SIG-M5 treated with dmso at 0.1 percent for 504 hours (cell line): ENCODE data around the gene ZC3HAV1L.
"Not testable (repeated sequence)": the region's sequence is repeated elsewhere in the genome, so short reads cannot be mapped to it uniquely, and the experiment has no call there.

Experiments
- DNase-seq: peaks from one replicate; lab custom pipeline; 2025; ENCODE audit not compliant: unreplicated experiment; lab: John Stamatoyannopoulos, UW

Gene ZC3HAV1L

DNA sequence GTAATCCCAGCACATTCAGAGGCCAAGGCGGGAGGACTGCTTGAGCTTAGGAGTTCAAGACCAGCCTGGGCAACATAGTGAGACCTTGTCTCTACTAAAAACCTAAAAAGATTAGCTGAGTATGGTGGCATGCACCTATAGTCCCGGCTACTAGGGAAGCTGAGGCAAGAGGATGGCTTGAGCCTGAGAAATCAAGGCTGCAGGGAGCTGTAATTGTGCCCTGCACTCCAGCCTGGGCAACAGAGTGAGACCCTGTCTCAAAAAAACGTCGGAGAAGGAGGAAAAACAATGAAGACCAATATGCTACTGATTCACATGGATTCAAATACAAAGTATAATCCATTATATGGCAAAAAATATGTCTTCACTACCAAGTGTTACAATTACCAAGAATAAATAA, 13.6 kb downstream of the ZC3HAV1L start:
- DNase-seq, result no peak

- DNase-seq, result no peak
Measured at GRCh38 chr7:139018910-139019309, 16.9 kb downstream of the ZC3HAV1L start.

DNA sequence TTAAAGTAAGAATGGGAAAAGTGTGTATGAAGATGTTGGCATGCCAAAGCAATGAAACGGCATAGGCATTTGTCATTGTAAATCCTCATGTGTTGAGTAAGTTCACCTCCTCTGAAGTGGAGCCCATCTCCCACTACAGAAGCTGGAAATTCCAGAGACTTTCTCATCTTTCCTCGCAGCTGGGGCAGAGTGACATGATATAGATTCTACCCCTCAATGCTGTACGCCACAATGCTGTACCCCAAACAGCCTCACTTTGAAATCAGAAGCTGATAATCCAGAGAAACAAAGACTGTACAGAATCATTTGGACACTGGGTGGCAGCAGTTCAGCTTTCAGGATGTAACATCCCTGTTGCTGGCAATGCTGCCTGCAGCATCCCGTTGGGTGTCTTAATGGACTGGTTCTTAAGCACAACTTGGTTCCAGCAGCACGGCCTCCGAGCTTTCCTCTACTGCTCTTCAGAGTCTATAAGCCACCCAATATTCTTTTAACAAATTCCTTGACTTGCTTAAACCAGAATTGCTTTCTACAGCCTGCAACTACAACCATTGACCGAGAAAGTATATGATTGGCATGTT, 18.8 kb downstream of the ZC3HAV1L start:
- peak; percentile 68 for DNase-seq

GRCh38 chr7:139011373-139011772, 24.5 kb downstream of the ZC3HAV1L start:
- no peak for DNase-seq

DNA sequence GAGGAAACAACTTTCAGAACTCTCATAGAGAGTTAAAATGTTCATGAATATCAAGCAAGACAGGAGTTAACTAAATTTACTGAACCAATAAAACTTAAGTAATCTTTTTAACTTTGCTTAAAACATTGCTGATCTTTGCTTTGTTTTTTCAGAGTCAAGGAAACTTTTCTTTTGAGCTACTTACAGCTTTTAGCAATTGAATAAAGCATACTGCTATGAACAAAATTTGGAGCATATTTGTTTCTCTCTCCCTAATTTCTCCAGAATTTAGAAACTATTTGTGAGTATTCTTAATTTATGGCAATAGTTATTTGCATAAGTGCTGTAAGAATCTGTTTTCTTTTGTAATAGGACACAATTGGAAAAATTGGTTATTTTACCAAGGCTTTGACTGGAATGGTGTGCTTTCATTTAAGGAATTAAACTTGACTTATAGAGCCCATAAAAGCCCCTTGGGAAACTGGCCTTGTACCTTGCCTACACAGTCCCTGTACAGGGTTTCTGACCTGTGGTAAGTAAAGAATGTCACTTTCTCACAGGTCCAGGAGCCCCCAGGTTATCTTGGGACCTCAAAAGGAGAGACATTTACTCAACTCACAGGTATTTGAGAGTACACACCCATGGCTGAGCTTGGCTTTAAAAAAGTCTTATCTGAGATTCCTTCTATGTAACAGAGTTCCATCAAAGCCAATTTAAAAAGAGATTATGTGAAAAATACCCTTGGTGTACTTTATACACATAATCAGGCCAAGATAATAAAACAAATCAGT, 31.3 kb downstream of the ZC3HAV1L start:
- DNase-seq, result no peak

- DNase-seq, result no peak
Measured at GRCh38 chr7:138999414-138999813, 36.4 kb downstream of the ZC3HAV1L start.

DNA sequence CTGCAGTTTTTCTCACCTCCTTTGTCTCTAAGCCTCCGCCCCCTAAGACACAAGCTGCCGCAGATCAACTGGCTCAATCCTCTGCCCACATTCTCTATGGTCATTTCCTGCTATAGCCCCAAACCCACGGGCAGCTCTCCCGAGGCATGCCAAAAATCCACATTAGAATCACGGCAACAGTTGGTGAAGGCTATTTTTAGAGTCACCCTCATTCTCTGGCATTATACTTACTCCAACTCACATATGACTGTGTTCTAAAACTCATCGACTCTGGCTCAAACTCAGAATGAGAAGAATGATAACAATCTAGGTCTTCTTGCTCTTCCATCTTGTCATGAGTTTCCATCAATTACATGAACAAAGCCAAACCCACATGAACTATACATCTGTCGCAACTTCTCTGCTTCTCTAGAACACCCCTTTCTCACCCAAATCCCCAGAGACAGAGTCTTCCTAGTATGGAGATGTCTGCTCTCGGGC, 43.8 kb downstream of the ZC3HAV1L start:
- no peak for DNase-seq

DNA sequence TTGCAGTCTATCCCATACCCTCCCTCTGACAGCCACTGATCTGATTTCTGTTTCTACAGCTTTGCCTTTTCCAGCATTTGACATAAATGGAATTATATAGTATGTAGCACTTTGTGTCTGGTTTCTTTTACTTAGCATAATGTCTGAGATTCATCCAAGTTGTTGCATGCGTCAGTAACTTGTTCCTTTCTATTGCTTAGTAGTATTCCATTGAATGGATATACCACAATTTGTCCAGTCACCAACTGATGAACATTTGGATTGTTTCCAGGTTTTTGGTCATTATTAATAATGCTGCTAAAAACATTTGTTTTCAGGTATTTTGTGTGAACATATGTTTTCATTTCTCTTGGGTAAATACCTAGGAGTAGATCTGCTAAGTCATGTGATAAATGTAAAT, 48.2 kb downstream of the ZC3HAV1L start:
- no peak for DNase-seq

DNA sequence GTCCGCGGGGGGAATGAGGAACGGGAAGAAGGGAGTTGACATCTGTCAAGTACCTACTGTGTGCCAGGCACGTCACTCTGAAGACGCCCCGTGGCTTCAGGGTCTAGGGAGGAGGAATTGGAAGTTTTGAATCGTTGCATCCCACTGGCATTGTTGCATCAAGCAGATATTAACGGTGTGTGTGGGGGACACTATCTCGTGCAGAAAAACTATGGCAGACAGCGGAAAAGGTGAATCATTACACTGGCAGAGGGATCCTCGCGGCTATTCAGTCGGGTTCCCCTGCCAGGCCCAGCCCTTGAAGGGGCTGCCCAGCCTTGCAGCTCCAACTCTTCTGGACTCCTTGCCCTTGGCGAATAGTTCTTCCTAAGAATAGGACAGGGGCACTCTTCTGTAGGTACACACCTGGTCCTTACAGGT, 53.6 kb downstream of the ZC3HAV1L start:
- DNase-seq, result no peak

- DNase-seq, result peak; percentile 45
Measured at GRCh38 chr7:138981332-138982203, 54.3 kb downstream of the ZC3HAV1L start, which contains the start of gene KIAA1549. Gene KIAA1549 (minus strand): TSS chr7:138981389. CDS start chr7:138981269, 120 bp downstream.

GRCh38 chr7:138980563-138981291, 55.1 kb downstream of the ZC3HAV1L start:
- no peak for DNase-seq

DNA sequence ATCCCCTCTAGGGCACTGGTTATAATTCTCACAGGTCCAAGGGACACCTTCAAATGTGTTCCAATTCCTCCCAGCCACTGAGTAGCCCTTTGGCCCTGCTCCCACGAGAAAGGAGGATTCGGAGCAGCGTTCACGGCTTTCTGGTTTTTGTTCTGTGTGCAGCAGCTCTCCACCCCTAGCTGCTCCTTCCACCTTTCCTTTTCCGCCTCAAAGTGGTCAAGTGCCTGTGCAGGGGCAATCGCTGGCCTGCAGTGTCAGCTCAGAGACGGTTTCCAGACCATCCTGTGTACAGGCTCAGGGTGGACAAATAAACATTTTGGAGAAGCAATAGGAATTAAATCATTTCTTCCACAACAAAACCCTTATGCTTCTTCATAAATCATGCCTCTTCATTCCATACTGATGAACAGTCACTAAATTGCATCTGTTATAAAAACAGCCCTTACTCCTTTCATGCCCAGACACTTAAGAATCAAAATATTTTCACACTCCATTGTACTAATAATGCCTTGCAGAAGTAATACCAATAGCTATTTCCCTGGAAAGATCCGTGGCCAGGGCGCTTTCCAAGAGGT, 55.8 kb downstream of the ZC3HAV1L start:
- no peak for DNase-seq

DNA sequence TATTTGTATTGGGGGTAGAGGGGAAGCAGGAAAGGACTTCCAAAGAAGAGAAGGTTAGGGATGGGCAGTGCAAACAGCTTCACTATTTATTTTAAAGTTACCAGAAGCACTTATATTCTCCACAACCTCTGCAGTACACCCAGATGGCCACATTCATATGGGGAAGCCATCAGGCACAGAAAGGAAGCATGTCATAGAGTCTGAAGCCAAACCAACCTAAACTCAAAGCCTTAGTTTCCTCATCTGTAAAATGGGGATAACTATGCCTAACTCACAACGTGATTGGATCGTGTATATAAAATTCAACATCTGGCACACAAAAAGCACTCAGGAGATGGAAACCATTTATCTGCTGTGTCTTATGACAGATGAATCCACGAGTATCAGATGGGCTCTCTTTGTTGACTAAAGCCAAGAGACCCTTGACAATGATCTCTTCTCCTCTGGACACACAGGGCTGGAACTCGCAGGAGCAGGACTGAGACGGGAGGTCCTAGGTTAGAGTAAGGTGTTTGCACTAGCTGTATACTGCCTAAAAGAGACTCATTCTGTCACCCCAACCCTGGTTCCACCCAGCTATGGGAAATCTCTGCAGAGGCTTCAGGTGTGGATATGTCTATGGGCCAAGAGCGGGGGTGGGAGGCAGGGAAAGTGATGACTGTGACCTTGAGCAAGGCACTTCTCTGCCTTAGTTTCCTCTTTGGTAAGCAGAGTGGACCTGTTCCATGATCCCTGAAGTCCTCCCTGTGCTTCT, 56.4 kb downstream of the ZC3HAV1L start:
- peak; percentile 28 for DNase-seq

DNA sequence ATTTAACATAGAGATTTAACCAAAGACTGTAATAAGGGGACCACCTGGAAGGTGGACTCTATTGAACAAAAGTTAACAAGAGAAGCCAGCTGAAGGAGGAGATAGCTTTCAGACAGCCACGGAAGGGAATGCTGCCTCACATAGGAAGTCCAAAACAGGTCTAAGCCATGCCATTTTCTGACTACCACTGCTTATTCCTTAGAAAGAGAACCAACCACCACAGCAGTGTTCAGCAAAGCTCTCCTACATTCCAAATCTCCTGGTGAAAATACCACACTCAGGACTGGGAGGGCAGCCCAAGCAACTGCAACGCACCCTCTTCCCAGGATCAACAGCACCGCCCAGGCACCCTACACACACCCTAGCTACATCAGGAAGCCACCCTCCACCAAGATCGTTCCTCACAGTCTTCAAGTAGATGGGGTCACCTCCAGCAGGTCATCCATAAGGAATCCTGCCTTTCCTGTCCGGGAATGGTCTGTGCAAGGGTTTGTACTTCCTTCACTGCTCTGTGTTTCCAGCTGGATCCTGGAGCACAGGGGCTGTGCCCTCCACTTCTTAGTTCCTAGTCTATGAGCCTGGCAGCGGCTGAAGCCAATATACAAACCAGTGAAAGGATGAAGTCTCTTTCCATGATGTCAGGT, 57.2 kb downstream of the ZC3HAV1L start:
- DNase-seq, result no peak

DNA sequence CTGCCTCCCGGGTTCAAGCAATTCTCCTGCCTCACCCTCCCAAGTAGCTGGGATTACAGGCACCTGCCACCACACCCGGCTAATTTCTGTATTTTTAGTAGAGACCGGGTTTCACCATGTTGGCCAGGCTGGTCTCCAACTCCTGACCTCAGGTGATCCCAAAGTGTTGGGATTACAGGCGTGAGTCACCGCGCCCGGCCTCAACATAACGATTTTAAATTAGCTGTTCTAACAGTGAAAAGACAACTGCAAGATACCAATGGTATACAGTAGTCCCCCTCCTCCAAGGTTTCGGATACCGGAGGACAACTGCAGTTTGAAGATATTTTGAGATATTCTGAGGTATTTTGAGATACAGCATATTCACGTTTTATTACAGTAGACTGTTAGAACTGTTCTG, 59.7 kb downstream of the ZC3HAV1L start:
- DNase-seq, result not testable (repeated sequence)
